A549 (cell line): Measurements from ENCODE around the gene MFSD6L. TPM values are rescaled to one million over a fixed set of nuclear protein-coding genes. Genes with fewer than 3 reads are reported as not detected.

ENCODE experiments used
- polyA plus RNA-seq, 4 experiments: library from polyadenylated mRNA; depleted of rRNA in 3 of 4; stranded (reverse); fragments of >200 nt; fragmentation: RNase III in 1 of 4; extraction: RNeasy Plus Mini Kit Qiagen cat#74134 plus additional on column Dnase treatment in 1 of 4; gene quantifications; 2 replicates in 3 of 4; 3 replicates in 1 of 4; pipeline ENCODE4 v1.2.3, GENCODE V29; 2011 to 2017

The MFSD6L gene
- polyA plus RNA-seq, 2 of the 4 experiments (the other 2 are of a cell fraction), result not detected

Other genes starting within 250 kb of the MFSD6L start
- gene MYH10, start 168.6 kb downstream of the MFSD6L start, polyA plus RNA-seq (2011; rRNA removed), result 28.3 TPM in 2 replicates
- gene MYH10, start 168.6 kb downstream of the MFSD6L start, polyA plus RNA-seq (2017; fragmentation: RNase III; extraction: RNeasy Plus Mini Kit Qiagen cat#74134 plus additional on column Dnase treatment), result 26.4 to 26.7 TPM (median 26.5 TPM) in 3 replicates
- not detected in 2 replicates for gene CCDC42, start 54.5 kb downstream of the MFSD6L start, polyA plus RNA-seq (2011; rRNA removed)
- gene CCDC42, start 54.5 kb downstream of the MFSD6L start, polyA plus RNA-seq (2017; fragmentation: RNase III; extraction: RNeasy Plus Mini Kit Qiagen cat#74134 plus additional on column Dnase treatment), result not detected in 3 replicates
- gene SPDYE4, start 40.8 kb downstream of the MFSD6L start, polyA plus RNA-seq (2011; rRNA removed), result not detected in 2 replicates
- gene SPDYE4, start 40.8 kb downstream of the MFSD6L start, polyA plus RNA-seq (2017; fragmentation: RNase III; extraction: RNeasy Plus Mini Kit Qiagen cat#74134 plus additional on column Dnase treatment), result not detected in 3 replicates
- gene PIK3R6, start 68.3 kb upstream of the MFSD6L start, polyA plus RNA-seq (2011; rRNA removed), result not detected in 2 replicates
- gene PIK3R6, start 68.3 kb upstream of the MFSD6L start, polyA plus RNA-seq (2017; fragmentation: RNase III; extraction: RNeasy Plus Mini Kit Qiagen cat#74134 plus additional on column Dnase treatment), result not detected in 3 replicates
- gene PIK3R5, start 166.3 kb upstream of the MFSD6L start, polyA plus RNA-seq (2011; rRNA removed), result 0.01 TPM in 1 of 2 replicates, not detected in the other
- not detected in 3 replicates for gene PIK3R5, start 166.3 kb upstream of the MFSD6L start, polyA plus RNA-seq (2017; fragmentation: RNase III; extraction: RNeasy Plus Mini Kit Qiagen cat#74134 plus additional on column Dnase treatment)
- 0.13 and 0.21 TPM in 2 replicates for gene NTN1, start 222.1 kb upstream of the MFSD6L start, polyA plus RNA-seq (2011; rRNA removed)
- 0.12 to 0.20 TPM (median 0.17 TPM) in 3 replicates for gene NTN1, start 222.1 kb upstream of the MFSD6L start, polyA plus RNA-seq (2017; fragmentation: RNase III; extraction: RNeasy Plus Mini Kit Qiagen cat#74134 plus additional on column Dnase treatment)